Caco-2 (cell line): ENCODE measurements around the gene MAP3K4. TPM values are rescaled to one million over a fixed set of nuclear protein-coding genes. Genes with fewer than 3 reads are reported as not detected.

Experiments
- BruUV-seq: library from RNA; stranded (reverse); fragments of 400-500 nt; replicated peaks from 2 replicates; lab custom pipeline; 2021; lab: Mats Ljungman, UMichigan
- CTCF ChIA-PET: fragments of 300-600 bp; sonication (Branson Sonifier 250); formaldehyde crosslinking; loops from one replicate; lab custom pipeline; 2022; ENCODE audit warnings: antibody characterized with exemption; lab: Charles Lee
- POLR2A ChIA-PET: fragments of 300-600 bp; sonication (Branson Sonifier 250); formaldehyde crosslinking; loops from one replicate; lab custom pipeline; 2022; ENCODE audit warnings: antibody characterized with exemption; lab: Charles Lee
- DNase-seq, 2 experiments: peaks; one replicate each; pipeline versions ENCODE4 v3.0.0 to v3.0.0-alpha.2; 2020 to 2022
- H3K27me3 ChIP-seq: replicated peaks from 2 replicates; pipeline ENCODE4 v1.6.0; 2011; ENCODE audit warnings: low read length; ENCODE audit not compliant: control insufficient read depth, insufficient read depth
- H3K36me3 ChIP-seq: 2 replicates; pipeline ENCODE4 v1.5.1; 2011; ENCODE audit warnings: low read length; ENCODE audit not compliant: control insufficient read depth, insufficient read depth
- H3K4me1 ChIP-seq: fragments of 250-450 bp; sonication (Bioruptor Pico); 2 replicates; pipeline ENCODE4 v1.5.1; 2020; ENCODE audit warnings: mild to moderate bottlenecking
- H3K4me3 ChIP-seq: 2 replicates; pipeline ENCODE4 v1.5.1; 2011; ENCODE audit warnings: low read depth, mild to moderate bottlenecking, control low read depth, low read length
- H3K9me3 ChIP-seq: fragments of 250-450 bp; sonication (Bioruptor Pico); 2 replicates; pipeline ENCODE4 v1.5.1; 2020; ENCODE audit warnings: mild to moderate bottlenecking, moderate library complexity
- H3K27ac Mint-ChIP-seq: one replicate; pipeline ENCODE4 v1.8.0; 2022; ENCODE audit warnings: mixed read lengths; ENCODE audit not compliant: unreplicated experiment
- H3K27me3 Mint-ChIP-seq: one replicate; pipeline ENCODE4 v1.8.0; 2022; ENCODE audit warnings: mixed read lengths; ENCODE audit not compliant: insufficient read depth, unreplicated experiment
- H3K36me3 Mint-ChIP-seq: one replicate; pipeline ENCODE4 v1.8.0; 2022; ENCODE audit warnings: mild to moderate bottlenecking, mixed read lengths; ENCODE audit not compliant: insufficient read depth, unreplicated experiment
- H3K4me1 Mint-ChIP-seq: one replicate; pipeline ENCODE4 v1.8.0; 2022; ENCODE audit warnings: low read depth, mixed read lengths; ENCODE audit not compliant: unreplicated experiment
- H3K4me3 Mint-ChIP-seq: one replicate; pipeline ENCODE4 v1.8.0; 2022; ENCODE audit warnings: mild to moderate bottlenecking, moderate library complexity, mixed read lengths; ENCODE audit not compliant: unreplicated experiment
- H3K9me3 Mint-ChIP-seq: one replicate; pipeline ENCODE4 v1.8.0; 2022; ENCODE audit warnings: mixed read lengths; ENCODE audit not compliant: unreplicated experiment
- CTCF ChIP-seq, 2 experiments: fragments of 200-600 bp in 1 of 2; IDR thresholded peaks; 1 replicate in 1 of 2; 2 replicates in 1 of 2; pipeline versions ENCODE4 v1.5.1 to v1.8.0; 2011 to 2022; ENCODE audit warnings: antibody characterized with exemption in 1 of 2, control low read depth in 1 of 2, inconsistent platforms in 1 of 2, low read depth in 1 of 2, low read length in 1 of 2, mild to moderate bottlenecking in 1 of 2, moderate library complexity in 1 of 2; ENCODE audit not compliant: insufficient read depth in 1 of 2, severe bottlenecking in 1 of 2, unreplicated experiment in 1 of 2
- intact Hi-C: fragments of 100-400 bp; cut with micrococcal nuclease; formaldehyde crosslinking; loops from one replicate; pipeline ENCODE4 v1.10.0; 2022; ENCODE audit not compliant: unreplicated experiment
- total RNA-seq: library from RNA; stranded (reverse); gene quantifications from 2 replicates; pipeline ENCODE4 v1.2.3, GENCODE V29; 2022

Gene MAP3K4
- total RNA-seq, 1 experiment from 2014 or later, result 34.3 TPM

GRCh38 chr6:160966493-160967229 is 24.9 kb upstream of the MAP3K4 start:
- no peak for DNase-seq
- Mint-ChIP-seq H3K4me1 (no peaks in the 10 kb centered on the region), H3K4me3 (no peak overlapping the region), H3K27ac (no peak overlapping the region), H3K9me3 (no peaks in the 10 kb centered on the region), H3K36me3 (no peaks in the 10 kb centered on the region), H3K27me3 (peaks cover 3% of the 10 kb centered on the region)
- Histone ChIP-seq H3K36me3 (no peaks in the 10 kb centered on the region), H3K9me3 (no peaks in the 10 kb centered on the region), H3K4me1 (no peaks in the 10 kb centered on the region), H3K4me3 (no peak overlapping the region), H3K27me3 (no peaks in the 10 kb centered on the region)
- intact Hi-C loops, result no loop called here
- no TSS peak for BruUV-seq
- ChIA-PET POLR2A (no interaction called here), CTCF (no interaction called here)
- no peak for TF ChIP-seq CTCF (IDR thresholded peaks at IDR 0.05; ENCODE audit: insufficient read depth in 1 of 2, low read depth in 1 of 2, low read length in 1 of 2, severe bottlenecking in 1 of 2, unreplicated experiment in 1 of 2)

GRCh38 chr6:160967351-160967750 is 24.2 kb upstream of the MAP3K4 start:
- intact Hi-C loops, result no loop called here
- no peaks in the 10 kb centered on the region for H3K4me1 Mint-ChIP-seq
- no peaks in the 10 kb centered on the region for H3K4me1 ChIP-seq
- no peak overlapping the region for H3K4me3 Mint-ChIP-seq
- H3K36me3 Mint-ChIP-seq, result no peaks in the 10 kb centered on the region
- H3K27me3 ChIP-seq, result no peaks in the 10 kb centered on the region
- H3K9me3 Mint-ChIP-seq, result no peaks in the 10 kb centered on the region
- H3K4me3 ChIP-seq, result no peak overlapping the region
- no TSS peak for BruUV-seq
- DNase-seq, result no peak
- ChIA-PET CTCF (no interaction called here), POLR2A (no interaction called here)
- H3K27me3 Mint-ChIP-seq, result no peaks in the 10 kb centered on the region
- H3K36me3 ChIP-seq, result no peaks in the 10 kb centered on the region
- no peak for TF ChIP-seq CTCF (IDR thresholded peaks at IDR 0.05; ENCODE audit: insufficient read depth in 1 of 2, low read depth in 1 of 2, low read length in 1 of 2, severe bottlenecking in 1 of 2, unreplicated experiment in 1 of 2)
- H3K27ac Mint-ChIP-seq, result no peak overlapping the region
- H3K9me3 ChIP-seq, result no peaks in the 10 kb centered on the region

GRCh38 chr6:160967833-160968232 is 23.7 kb upstream of the MAP3K4 start:
- no peak overlapping the region for H3K27ac Mint-ChIP-seq
- CTCF ChIA-PET, result no interaction called here
- H3K4me3 Mint-ChIP-seq, result no peak overlapping the region
- no peak for TF ChIP-seq CTCF (IDR thresholded peaks at IDR 0.05; ENCODE audit: insufficient read depth in 1 of 2, low read depth in 1 of 2, low read length in 1 of 2, severe bottlenecking in 1 of 2, unreplicated experiment in 1 of 2)
- Histone ChIP-seq H3K36me3 (no peaks in the 10 kb centered on the region), H3K27me3 (no peaks in the 10 kb centered on the region), H3K9me3 (no peaks in the 10 kb centered on the region), H3K4me1 (no peaks in the 10 kb centered on the region), H3K4me3 (no peak overlapping the region)
- DNase-seq, result no peak
- BruUV-seq, result no TSS peak
- H3K4me1 Mint-ChIP-seq, result no peaks in the 10 kb centered on the region
- POLR2A ChIA-PET, result no interaction called here
- intact Hi-C loops, result no loop called here
- H3K9me3 Mint-ChIP-seq, result no peaks in the 10 kb centered on the region
- no peaks in the 10 kb centered on the region for H3K27me3 Mint-ChIP-seq
- no peaks in the 10 kb centered on the region for H3K36me3 Mint-ChIP-seq
